HG03066 (cell line): ENCODE measurements around the gene LYPD6.

ENCODE experiments used
- ATAC-seq: cut with Tn5 transposase; IDR thresholded peaks from one replicate; pipeline ENCODE4 v1.9.1; 2021; ENCODE audit warnings: low read depth; ENCODE audit not compliant: unreplicated experiment

LYPD6 gene

DNA sequence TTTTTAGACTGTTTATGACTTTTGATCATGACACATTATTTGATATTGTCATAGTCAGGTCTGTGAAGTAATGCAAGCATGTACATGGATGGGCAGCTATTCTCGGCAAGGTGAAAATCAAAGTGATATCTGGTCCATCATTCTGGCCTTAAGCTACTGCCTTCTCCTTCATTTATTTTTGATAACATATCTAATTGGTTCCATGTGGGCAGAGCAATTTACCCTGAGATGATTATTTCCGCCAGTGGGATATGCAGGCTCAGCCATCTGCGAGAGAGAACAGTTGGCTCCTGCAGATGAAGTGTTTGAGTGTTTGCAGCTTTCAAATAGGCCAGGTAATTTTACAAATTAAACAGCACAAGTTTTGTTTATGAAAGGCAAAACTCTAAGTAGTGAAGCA, 116.4 kb downstream of the LYPD6 start:
- ATAC-seq = no peak

DNA sequence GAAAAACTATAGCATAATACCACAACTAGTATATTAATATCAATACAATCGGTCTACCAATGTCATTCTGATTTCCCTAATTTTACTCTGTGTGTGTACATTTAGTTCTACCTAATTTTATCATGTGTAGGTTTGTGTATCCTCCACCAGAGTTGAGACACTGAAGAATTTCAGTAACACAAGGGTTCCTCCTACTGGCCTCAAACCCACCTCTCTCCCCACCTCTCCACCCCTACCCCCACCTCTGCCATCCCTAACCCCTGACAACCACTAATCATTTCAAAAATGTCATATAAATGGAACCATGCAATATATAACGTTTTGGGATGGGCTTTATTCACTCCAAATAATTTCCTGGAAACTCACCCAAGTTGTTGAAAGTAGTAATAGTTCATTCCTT, 117.9 kb downstream of the LYPD6 start:
- ATAC-seq = no peak

DNA sequence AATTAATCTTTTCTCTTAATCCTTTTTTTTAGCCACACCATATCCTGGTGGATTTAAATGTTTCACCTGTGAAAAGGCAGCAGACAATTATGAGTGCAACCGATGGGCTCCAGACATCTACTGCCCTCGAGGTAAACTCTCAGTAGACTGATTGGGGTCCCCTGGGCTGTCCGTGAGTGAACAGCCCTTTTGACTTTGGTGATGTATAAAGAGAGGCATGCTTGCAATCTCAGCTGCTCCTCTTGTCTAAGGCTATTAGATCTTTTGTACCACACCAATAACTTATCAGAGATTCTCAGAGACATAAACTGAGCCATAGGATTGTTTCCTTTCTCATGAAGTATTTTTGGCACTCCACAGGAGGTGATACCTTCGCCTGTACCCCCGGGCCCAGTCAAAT, 118.6 kb downstream of the LYPD6 start:
- ATAC-seq = no peak

DNA sequence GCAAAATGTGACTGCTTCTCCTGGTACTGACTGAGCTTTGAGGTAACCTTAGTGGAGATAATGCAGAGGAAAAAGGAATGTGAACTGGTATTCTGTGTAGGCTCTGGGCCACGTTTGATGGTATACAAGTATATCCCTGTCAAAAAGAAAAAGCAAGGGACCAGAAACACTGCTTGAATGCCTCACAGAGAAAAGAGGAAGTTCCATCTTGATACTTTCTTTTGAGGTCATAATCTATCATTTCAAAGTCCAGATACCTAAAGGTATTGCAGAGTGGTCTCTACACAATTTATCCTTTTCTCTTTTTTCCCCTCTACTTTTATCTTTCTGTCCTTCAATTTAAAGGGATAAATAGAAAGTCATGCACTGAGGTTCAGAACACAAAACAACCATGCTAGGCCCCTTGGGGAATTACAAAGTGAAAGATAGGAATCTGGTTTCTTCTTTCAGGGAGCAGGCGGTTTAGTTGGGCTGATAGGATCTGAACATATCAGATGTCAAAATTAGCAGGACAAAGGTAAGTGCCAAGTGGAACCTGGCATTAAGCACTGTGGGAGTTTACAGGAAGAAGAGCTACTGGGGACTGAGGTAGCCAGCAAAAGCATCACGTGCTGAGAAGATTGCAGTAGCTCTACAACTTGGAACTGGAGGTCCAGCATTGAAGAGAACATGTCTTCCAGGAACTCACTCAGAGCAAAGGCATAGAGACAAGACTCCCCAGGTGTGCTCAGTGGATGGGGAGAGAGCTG, 121.2 kb downstream of the LYPD6 start:
- ATAC-seq = peak; percentile 51

DNA sequence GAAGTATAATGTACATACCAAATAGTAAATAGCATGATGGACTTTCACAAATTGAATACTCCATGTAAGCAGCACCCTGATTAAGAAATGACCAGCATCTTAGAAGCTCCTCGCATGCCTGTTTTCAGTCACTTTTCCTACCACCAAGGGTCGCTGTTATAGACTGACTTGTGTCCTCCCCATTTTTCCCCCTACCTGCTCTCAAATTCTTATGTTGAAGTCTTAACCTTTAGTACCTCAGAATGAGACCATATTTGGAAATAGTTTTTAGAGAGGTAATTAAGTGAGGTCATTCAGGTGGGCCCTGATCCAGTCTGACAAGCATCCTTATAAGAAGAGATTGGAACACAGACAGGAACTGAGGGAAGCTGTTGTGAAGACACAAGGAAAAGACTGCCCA, 125.9 kb downstream of the LYPD6 start:
- no peak for ATAC-seq

DNA sequence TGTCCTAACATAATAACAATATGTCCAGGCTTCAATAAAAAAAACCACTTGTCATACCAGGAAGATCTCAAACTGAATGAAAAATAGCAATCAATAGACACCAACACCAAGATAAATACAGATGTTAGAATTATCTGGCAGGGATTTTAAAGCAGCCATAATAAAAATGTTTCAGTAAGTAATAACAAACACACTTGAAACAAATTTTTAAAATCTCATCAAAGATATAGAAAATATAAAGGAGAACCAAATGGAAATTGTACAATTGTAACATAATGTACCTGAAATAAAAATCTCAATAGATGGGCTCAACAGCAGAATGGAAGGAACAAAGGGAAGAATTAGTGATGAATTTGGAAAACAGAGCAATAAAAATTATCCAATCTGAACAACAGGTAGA, 128.1 kb downstream of the LYPD6 start:
- no peak for ATAC-seq

DNA sequence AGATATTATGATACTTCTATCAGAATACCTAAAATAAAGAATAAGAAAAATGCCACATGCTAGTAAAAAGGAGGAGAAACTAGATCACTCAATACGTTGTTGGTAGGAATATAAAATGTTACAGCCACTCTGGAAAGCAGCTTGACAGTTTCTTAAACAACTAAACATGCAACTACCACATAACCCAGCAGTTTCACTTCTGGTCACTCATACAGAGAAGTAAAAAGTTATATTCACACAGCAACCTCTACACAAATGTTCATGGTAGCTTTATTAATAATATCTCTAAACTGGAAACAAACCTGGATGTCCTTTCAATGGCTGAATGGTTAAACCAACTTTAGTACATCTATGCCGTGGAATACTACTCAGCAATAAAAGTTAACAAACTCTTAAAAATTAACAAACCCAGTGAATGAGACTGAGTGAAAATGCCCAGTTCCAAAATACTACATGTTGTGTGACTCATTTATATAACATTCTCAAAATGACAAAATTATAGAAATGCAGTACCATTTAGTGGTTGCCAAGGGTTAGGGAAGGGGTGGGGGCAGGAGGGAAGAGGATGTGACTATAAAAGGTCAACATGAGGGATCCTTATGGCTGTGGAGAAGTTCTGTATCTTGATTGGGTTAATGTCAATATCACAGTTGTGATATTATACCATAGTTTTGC, 133.1 kb downstream of the LYPD6 start:
- peak; percentile 97 for ATAC-seq

DNA sequence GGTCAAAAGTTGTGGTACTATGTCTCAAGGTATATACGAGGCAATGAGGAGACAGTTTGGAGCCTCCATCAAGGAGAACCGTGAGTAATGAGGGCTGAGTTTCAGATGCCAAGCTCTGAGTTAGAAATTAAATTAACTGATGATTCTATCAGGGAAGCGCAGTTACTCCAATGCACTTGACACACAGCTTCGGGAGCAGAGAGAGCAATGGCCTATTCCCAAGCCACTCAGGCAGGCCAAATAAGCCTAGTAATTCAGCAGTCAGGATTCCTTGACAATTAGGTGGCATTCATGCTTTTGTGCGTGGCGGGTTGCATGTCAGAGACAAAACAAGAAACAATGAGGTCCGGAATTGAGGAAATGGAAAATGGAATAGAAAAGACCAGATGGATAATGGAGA, 134.0 kb downstream of the LYPD6 start:
- ATAC-seq = no peak

DNA sequence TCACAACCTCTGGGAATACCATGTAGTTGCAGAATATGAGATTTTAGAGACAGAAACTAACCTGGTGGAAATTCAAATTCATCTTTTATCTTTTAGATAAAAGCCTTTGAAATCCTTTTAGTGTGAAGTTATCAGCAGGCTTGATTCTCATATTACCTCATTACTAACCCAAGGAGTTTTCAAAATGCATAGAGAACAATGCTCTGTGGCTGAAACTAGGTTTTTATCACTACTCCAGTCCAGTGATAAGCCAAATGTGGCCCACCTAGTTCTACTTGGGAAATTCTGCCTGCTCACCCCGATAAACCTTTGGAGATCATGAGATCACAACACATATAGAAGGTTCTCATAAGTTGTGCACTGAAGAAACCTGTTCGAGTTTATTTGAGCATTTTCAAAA, 135.5 kb downstream of the LYPD6 start:
- ATAC-seq = no peak

DNA sequence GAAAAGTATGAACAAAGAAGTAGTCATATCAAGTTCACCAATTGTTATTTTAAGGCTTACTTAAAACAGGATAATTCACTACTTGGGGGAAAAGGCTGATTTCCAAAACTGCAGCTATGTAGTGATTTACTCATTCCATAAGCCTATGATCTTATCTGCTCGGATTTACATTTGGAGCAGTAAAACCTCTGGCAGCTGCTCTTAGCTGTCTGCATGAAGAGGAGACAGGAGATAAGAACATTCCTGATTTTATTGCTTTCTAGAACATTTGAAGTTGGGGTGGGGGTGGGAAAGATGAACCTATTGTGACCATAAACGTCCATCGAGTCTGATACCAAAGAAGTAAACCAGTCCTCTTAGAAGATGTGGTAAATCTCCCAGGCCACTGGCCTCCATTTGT, 136.2 kb downstream of the LYPD6 start:
- no peak for ATAC-seq

DNA sequence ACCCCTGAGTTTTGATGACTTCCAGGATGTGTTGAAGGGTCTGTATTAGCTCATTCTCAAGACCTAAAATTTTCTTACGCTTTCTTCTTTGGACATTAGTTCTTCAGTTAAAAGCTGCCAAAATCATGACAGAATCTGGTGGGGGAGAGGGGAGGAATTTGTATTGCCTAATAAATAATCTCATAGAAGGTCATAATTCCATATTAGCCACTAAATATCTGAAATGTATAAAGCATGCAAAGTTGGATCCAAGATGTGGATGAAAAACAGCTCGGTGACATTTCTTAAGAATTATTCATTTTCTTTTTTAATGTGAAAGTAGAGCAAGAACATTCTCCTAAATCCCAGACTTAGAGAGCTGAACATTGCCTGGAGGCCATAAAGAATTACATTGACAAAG, 137.0 kb downstream of the LYPD6 start:
- ATAC-seq = no peak

DNA sequence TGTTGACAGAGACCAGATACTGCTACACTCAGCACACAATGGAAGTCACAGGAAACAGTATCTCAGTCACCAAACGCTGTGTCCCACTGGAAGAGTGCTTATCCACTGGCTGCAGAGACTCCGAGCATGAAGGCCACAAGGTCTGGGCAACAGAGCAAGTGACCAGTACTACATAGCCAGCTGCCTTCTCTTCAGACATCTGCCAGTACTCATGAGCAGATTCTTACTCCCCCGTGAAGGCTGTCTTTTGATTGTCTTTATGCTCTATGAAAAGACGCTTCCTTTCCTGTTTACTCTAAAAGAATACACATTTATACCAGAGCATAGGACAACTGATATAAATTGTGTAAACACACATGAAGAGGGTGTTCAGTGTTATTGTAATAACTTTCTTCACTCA, 138.2 kb downstream of the LYPD6 start:
- no peak for ATAC-seq

DNA sequence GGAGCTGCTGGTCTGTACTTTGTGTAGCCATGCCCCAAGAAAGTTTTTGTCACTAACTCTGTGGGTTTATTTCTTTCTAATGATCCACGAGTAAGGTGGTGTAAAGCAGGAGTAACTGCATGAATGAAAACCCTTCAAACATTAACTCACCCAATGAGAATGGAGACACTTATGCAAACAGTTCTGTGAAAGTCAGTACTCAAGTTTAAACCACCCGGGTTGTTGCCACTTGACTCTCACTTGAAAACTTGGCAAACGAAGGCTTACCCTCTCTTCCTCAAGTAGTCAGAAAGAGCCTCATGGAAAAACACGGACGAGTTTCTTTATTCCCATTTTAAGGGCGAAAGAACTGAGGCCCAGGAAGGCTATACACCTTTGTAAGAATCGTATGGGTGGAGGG, 139.7 kb downstream of the LYPD6 start:
- no peak for ATAC-seq

DNA sequence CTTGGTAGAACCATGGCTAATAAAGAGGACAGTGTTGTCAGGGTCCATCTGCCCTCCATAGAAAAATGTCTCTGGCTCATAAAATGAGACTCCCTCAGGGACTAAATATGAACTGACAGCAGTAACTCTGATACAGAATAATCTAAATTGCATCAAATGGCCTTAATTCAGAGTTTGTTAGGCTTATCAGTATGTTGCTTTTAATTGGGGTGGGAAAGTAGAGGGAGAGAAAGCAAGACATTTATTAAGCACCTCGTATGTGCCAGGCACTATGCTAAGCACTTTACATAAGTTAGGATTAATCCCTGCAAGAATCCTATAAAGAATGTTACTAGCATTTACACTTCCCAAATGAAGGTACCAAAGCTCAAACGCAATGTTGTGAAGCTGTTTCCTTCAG, 142.0 kb downstream of the LYPD6 start:
- no peak for ATAC-seq

DNA sequence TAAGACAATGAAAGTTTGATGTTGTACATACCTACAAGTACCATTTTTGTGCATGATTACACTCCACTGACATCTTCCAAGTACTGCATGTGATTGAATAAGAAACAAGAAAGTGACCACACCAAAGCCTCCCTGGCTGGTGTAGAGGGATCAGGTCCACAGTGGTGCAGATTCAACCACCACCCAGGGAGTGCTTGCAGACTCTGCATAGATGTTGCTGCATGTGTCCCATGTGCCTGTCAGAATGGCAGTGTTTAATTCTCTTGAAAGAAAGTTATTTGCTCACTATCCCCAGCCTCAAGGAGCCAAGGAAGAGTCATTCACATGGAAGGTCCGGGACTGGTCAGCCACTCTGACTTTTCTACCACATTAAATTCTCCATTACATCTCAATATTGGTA, 142.7 kb downstream of the LYPD6 start:
- no peak for ATAC-seq

DNA sequence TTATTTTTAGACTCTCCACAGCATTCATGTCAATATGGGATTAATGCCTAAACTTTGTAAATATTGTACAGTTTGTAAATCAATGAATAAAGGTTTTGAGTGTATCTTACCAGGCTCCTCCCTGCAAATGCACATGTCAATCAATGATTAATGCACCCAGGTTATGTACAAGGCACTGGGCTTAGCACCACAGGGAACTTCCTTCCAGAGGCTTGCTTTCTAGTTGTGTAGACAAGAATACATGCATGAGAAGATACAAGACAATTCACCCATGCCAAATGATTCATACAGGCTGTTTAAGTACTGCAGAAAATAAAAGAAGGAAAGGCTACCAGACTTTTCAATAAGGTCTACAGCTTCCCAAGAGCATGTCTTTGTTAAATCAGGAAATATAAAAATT, 143.1 kb downstream of the LYPD6 start:
- no peak for ATAC-seq

DNA sequence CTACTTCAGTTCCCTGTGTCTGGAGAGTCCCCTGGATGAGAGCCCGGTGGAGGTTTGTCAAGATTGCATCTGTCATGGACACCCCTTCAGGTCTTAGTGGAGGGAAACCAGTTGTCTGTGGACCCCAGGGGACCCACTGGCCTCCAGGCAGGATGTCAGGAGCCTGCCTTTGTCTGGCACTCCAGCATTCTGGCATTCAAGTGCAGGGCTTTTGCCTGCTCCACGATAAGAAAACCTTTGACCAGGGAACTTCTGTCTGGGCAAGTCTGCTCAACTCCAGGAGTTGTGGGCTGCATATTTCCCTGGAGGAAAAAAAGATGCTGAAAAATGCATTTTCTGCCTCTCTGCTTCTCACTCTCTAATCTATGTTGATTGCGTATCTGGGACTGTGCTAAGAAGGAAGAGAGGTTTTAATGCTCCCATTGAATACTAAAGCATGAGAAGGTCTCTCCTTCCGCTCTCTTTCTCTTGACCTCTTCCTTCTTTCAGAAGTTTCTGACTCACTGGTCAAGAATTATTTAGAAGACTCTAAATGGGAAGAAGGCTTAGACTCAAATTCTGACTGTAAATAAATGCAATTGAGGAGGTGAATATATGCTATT, 152.7 kb downstream of the LYPD6 start:
- ATAC-seq = no peak

DNA sequence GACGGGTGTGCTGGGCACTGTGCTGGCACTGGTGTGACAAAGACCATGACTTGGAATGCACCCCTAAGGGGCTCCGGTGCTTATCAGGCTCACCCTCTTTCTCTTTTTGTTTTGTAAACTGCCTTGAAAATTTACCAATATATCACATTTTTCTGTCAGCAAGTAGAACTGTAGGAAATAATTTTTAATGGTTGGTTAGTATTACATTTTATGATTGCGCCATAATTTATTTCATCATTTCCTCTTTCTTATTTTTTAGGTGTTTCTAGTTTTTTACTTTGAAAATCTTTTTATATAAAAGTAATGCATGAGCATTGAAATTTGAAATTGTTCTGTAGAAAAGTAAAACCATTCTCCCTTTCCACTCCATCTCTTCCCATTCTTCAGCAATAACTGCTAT, 156.3 kb downstream of the LYPD6 start:
- ATAC-seq = no peak

DNA sequence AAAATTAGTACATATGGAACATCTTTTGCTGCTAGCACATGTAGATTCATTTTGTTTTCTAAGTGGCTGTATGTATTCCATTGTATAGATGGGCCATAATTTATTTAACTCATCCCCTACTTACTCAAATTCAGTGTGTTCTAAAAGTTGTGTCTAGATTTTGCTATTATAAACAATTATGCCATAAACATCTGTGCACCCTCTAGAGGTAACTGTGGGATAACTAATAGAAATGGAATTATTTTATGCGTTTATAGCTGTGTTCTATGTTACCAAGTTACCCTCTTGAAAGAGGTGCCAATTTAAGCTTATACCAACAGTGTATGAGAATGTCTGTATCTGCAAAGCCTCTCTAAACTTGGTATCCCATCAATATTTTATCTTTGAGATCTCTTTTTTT, 156.8 kb downstream of the LYPD6 start:
- ATAC-seq = no peak

DNA sequence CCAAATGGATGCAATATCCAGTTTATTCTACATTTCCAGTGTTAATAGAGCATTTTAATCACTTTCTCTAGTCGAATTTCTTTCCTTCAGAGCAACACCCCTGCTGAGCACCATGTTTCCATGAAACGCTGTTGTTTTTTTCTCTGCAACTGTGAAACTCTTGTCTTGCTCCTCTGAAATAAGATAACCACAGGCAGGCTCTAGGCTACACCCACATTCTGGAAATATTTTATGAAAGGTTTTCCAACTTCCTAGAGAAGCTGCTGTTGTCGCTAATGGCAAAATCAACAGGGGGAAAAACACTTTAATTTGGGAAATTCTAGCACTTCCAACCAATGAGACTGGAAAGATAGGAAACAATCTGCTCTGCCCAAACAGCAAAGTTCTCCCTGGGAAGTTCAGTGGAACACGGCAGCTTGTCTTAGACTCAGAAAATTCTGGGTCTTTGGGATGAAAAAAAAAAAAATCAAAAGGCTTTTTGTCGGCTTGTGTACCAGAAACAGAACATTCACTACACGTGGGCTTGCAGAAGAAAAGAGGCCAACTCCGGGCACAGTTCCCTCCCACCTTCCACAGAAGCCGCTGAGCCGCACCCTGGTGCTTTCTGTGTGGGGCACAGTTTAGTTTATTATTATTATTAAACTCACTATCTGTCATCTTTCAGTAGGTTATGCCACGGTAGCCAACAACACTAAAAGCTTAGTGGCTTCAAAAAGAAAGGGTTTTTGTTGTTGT, 158.5 kb downstream of the LYPD6 start:
- ATAC-seq = no peak

DNA sequence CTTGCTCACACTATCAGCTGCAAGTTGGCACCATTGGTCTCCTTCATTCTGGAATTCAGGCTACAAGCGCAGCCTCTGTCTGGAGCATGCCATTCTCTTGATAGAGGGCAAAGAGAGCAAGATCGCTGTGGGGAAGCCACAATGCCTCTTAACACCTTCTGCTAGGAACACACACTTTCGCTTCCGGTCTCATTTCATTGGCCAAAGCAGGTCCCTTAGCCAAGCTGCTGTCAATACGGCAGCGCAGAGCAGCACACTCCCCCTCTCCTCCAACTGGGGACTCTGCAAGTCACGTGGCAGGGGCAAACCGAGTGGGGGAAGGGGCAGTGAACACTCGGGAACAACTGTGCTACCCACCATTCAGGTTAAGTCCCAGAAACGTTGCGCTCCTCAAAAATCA, 159.1 kb downstream of the LYPD6 start:
- no peak for ATAC-seq
